Endothelial cell of umbilical vein (primary cell): ENCODE results near the gene CHMP1A. TPM values are rescaled to one million over a fixed set of nuclear protein-coding genes. Genes with fewer than 3 reads are reported as not detected.

Experiments
- BruUV-seq: library from RNA; stranded (reverse); fragments of 400-500 nt; replicated peaks from 2 replicates; lab custom pipeline; 2021; lab: Mats Ljungman, UMichigan
- CTCF ChIA-PET: fragments of 300-600, 350-600 bp; sonication (Branson Sonifier 250); formaldehyde crosslinking; loops from one replicate; lab custom pipeline; 2021; ENCODE audit warnings: antibody characterized with exemption, inconsistent platforms; lab: Charles Lee
- POLR2A ChIA-PET: fragments of 300-600, 350-600 bp; sonication (Branson Sonifier 250); formaldehyde crosslinking; loops from one replicate; lab custom pipeline; 2021; ENCODE audit warnings: antibody characterized with exemption, inconsistent platforms; lab: Charles Lee
- DNase-seq: peaks from one replicate; pipeline ENCODE4 v3.0.0-alpha.2; 2011; ENCODE audit warnings: low read depth, low spot score
- FAIRE-seq: peaks from 2 replicates; lab custom pipeline; 2011; peaks lifted over from hg19 to GRCh38; lab: Jason Lieb, UNC
- H2AFZ ChIP-seq: 2 replicates; pipeline ENCODE4 v1.6.0; 2012; ENCODE audit warnings: low read depth, low read length, control low read depth, inconsistent platforms
- H3K27ac ChIP-seq: 2 replicates; pipeline ENCODE4 v1.5.1; 2011; ENCODE audit warnings: low read depth, mild to moderate bottlenecking, control low read depth, low read length, moderate library complexity; ENCODE audit not compliant: insufficient read depth
- H3K27me3 ChIP-seq, 2 experiments: 2 replicates each; pipeline versions ENCODE4 v1.6.0 to v1.6.1; 2011; ENCODE audit warnings: low read length in 2 of 2, mixed read lengths in 1 of 2; ENCODE audit not compliant: control insufficient read depth in 2 of 2, insufficient read depth in 2 of 2
- H3K36me3 ChIP-seq, 2 experiments: 2 replicates in 1 of 2; 3 replicates in 1 of 2; pipeline ENCODE4 v1.5.1; 2011; ENCODE audit warnings: low read length in 2 of 2, mild to moderate bottlenecking in 1 of 2, moderate library complexity in 1 of 2; ENCODE audit not compliant: control insufficient read depth in 2 of 2, insufficient read depth in 2 of 2; ENCODE audit errors: extremely low read depth in 1 of 2
- H3K4me1 ChIP-seq: 3 replicates; pipeline ENCODE4 v1.5.1; 2011; ENCODE audit warnings: mild to moderate bottlenecking, low read length; ENCODE audit not compliant: control insufficient read depth, insufficient read depth; ENCODE audit errors: extremely low read depth
- H3K4me2 ChIP-seq: 2 replicates; pipeline ENCODE4 v1.6.1; 2011; ENCODE audit warnings: low read length, control low read depth, mixed read lengths; ENCODE audit not compliant: insufficient read depth
- H3K4me3 ChIP-seq, 3 experiments: fragments of 200-600 bp in 1 of 3; sonication (generic), shearing (Covaris generic) in 1 of 3; replicated peaks in 1 of 3; 2 replicates each; pipeline ENCODE4 v1.5.1; 2011 to 2016; ENCODE audit warnings: control low read depth in 3 of 3, low read length in 3 of 3, mild to moderate bottlenecking in 2 of 3, inconsistent platforms in 1 of 3, low read depth in 1 of 3, moderate library complexity in 1 of 3; ENCODE audit not compliant: insufficient read depth in 1 of 3
- H3K79me2 ChIP-seq: 2 replicates; pipeline ENCODE4 v1.6.0; 2012; ENCODE audit warnings: low read length, inconsistent platforms; ENCODE audit not compliant: control insufficient read depth, insufficient read depth
- H3K9ac ChIP-seq: replicated peaks from 2 replicates; pipeline ENCODE3; 2011; ENCODE audit warnings: low read length, control low read depth; ENCODE audit not compliant: insufficient read depth; ENCODE audit errors: extremely low read depth
- H3K9me1 ChIP-seq: replicated peaks from 3 replicates; pipeline ENCODE4 v1.6.0; 2011; ENCODE audit warnings: mild to moderate bottlenecking, low read length; ENCODE audit not compliant: control insufficient read depth, insufficient read depth; ENCODE audit errors: extremely low read depth
- H3K9me3 ChIP-seq: replicated peaks from 2 replicates; pipeline ENCODE4 v1.5.1; 2012; ENCODE audit warnings: low read length, inconsistent platforms; ENCODE audit not compliant: control insufficient read depth, insufficient read depth
- H4K20me1 ChIP-seq: replicated peaks from 2 replicates; pipeline ENCODE3; 2011; ENCODE audit warnings: mild to moderate bottlenecking, low read length; ENCODE audit not compliant: control insufficient read depth, insufficient read depth; ENCODE audit errors: extremely low read depth
- EZH2 ChIP-seq: IDR thresholded peaks from 2 replicates; pipeline ENCODE4 v1.6.1; 2012; ENCODE audit warnings: borderline replicate concordance, low read depth, mild to moderate bottlenecking, moderate library complexity, low read length, inconsistent platforms; ENCODE audit not compliant: severe bottlenecking
- FOS ChIP-seq: IDR thresholded peaks from 2 replicates; pipeline ENCODE4 v1.6.1; 2011; ENCODE audit warnings: mild to moderate bottlenecking, low read length, moderate library complexity, borderline replicate concordance; ENCODE audit not compliant: insufficient read depth
- GATA2 ChIP-seq: IDR thresholded peaks from 2 replicates; pipeline ENCODE4 v1.7.0; 2011; ENCODE audit warnings: low read depth, mild to moderate bottlenecking, moderate library complexity, mixed read lengths, low read length; ENCODE audit not compliant: insufficient read length, insufficient read depth
- JUN ChIP-seq: IDR thresholded peaks from 2 replicates; pipeline ENCODE4 v1.6.1; 2011; ENCODE audit warnings: borderline replicate concordance, low read depth; ENCODE audit not compliant: insufficient read length, insufficient read depth
- MYC ChIP-seq: IDR thresholded peaks from one replicate; pipeline ENCODE4 v1.6.1; 2011; ENCODE audit warnings: mild to moderate bottlenecking, low read depth, low read length
- POLR2A ChIP-seq: IDR thresholded peaks from 2 replicates; pipeline ENCODE4 v1.6.1; 2012; ENCODE audit warnings: low read depth, mild to moderate bottlenecking, control low read depth, low read length
- POLR2AphosphoS5 ChIP-seq: IDR thresholded peaks from 2 replicates; pipeline ENCODE4 v1.6.1; 2012; ENCODE audit warnings: low read depth, mild to moderate bottlenecking, control low read depth, low read length, moderate library complexity; ENCODE audit not compliant: insufficient read depth
- dilution Hi-C: fragments of 300-500 bp; cut with MboI; formaldehyde crosslinking; loops from one replicate; pipeline ENCODE4 v1.15.0; 2019; ENCODE audit warnings: low sequenced_read_pairs; ENCODE audit not compliant: extremely low pct_ligation_motif_present
- intact Hi-C: fragments of 100-400 bp; cut with micrococcal nuclease; formaldehyde crosslinking; loops from one replicate; pipeline ENCODE4 v1.10.0; 2022
- polyA plus RNA-seq, 4 experiments: library from polyadenylated mRNA; depleted of rRNA in 3 of 4; stranded (reverse) in 3 of 4; unstranded in 1 of 4; fragments of >200 nt; gene quantifications; 2 replicates each; pipeline versions ENCODE4 v1.2.1 to v1.2.3, GENCODE V29; 2011 to 2012; ENCODE audit warnings: missing spikeins in 1 of 4
- total RNA-seq: library from RNA; stranded (reverse); gene quantifications from 2 replicates; pipeline ENCODE4 v1.2.3, GENCODE V29; 2021
- TF ChIP-seq, protein P1 (sequence below): IDR thresholded peaks from 2 replicates; pipeline ENCODE4 v1.6.1; 2011; ENCODE audit not compliant: insufficient read depth, insufficient read length
- TF ChIP-seq, protein P2 (sequence below), 2 donors: IDR thresholded peaks; 1 replicate in 1 of 2; 2 replicates in 1 of 2; pipeline ENCODE4 v1.5.1; 2011; ENCODE audit warnings: low read length in 2 of 2, mild to moderate bottlenecking in 2 of 2, moderate library complexity in 2 of 2, control low read depth in 1 of 2, inconsistent platforms in 1 of 2, low read depth in 1 of 2; ENCODE audit not compliant: insufficient read depth in 1 of 2; ENCODE audit errors: extremely low read depth in 1 of 2

CHMP1A gene
- total and polyA plus RNA-seq, 2 donors (not counting 3 experiments of a cell fraction or from before 2014, with no cell fraction given): 83.9 to 101 TPM

DNA sequence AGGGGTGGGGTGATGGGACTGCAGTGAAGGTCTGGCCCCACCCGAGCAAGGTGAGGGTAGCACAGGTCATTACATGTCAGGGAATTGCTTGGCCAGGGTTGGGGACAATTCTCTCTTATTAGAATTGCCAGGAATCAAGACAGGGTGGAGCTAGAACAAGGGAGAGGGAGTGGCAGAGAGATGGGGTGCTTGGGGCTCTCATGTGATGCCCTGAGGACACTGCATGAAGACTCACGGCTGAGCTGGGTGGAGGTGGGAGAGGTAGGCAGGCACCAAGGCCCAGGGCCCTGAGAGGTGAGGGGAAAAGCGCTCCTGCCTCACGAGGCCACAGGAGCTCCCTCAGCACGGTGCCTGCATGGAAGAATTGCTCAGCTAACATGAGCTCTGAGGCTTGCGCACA lies 40.5 kb downstream of the CHMP1A start:
- Histone ChIP-seq H3K4me1 (peaks cover 2% of the 10 kb centered on the region), H3K4me3 (no peak overlapping the region), H3K36me3 (no peaks in the 10 kb centered on the region), H3K27me3 (no peaks in the 10 kb centered on the region), H3K9me1 (no peaks in the 10 kb centered on the region), H3K27ac (no peak overlapping the region), H3K4me2 (no peak overlapping the region), H4K20me1 (no peaks in the 10 kb centered on the region), H3K9ac (no peak overlapping the region), H3K79me2 (no peaks in the 10 kb centered on the region), H3K9me3 (no peaks in the 10 kb centered on the region), H2AFZ (no peak overlapping the region)
- no peak for TF ChIP-seq GATA2
- TF ChIP-seq MYC: no peak
- TF ChIP-seq FOS: no peak
- no peak for TF ChIP-seq POLR2AphosphoS5
- TF ChIP-seq POLR2A: no peak
- no peak for TF ChIP-seq JUN
- no peak for TF ChIP-seq EZH2
- TF ChIP-seq, protein P1, sequence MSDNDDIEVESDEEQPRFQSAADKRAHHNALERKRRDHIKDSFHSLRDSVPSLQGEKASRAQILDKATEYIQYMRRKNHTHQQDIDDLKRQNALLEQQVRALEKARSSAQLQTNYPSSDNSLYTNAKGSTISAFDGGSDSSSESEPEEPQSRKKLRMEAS: no peak
- TF ChIP-seq, protein P2, sequence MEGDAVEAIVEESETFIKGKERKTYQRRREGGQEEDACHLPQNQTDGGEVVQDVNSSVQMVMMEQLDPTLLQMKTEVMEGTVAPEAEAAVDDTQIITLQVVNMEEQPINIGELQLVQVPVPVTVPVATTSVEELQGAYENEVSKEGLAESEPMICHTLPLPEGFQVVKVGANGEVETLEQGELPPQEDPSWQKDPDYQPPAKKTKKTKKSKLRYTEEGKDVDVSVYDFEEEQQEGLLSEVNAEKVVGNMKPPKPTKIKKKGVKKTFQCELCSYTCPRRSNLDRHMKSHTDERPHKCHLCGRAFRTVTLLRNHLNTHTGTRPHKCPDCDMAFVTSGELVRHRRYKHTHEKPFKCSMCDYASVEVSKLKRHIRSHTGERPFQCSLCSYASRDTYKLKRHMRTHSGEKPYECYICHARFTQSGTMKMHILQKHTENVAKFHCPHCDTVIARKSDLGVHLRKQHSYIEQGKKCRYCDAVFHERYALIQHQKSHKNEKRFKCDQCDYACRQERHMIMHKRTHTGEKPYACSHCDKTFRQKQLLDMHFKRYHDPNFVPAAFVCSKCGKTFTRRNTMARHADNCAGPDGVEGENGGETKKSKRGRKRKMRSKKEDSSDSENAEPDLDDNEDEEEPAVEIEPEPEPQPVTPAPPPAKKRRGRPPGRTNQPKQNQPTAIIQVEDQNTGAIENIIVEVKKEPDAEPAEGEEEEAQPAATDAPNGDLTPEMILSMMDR (IDR thresholded peaks at IDR 0.05; ENCODE audit: extremely low read depth in 1 of 2, insufficient read depth in 1 of 2, low read depth in 1 of 2, low read length in 2 of 2): no peak
- CTCF ChIA-PET: interaction anchor here (0.6 to 1.7 kb wide), 5 partner anchors 10 to 25 kb away, joined by 3 to 5 read pairs (median 3); no protein-coding TSS in a partner anchor
- DNase-seq (no peak), FAIRE-seq (no peak)
- POLR2A ChIA-PET: no interaction called here
- BruUV-seq: no TSS peak
- intact Hi-C loops (no loop called here), dilution Hi-C loops (no loop called here)
